Central memory CD8-positive, alpha-beta T cell (primary cell): ENCODE results near the gene RPE65.
"Not testable (repeated sequence)": the region's sequence is repeated elsewhere in the genome, so short reads cannot be mapped to it uniquely, and the experiment has no call there.

Experiments used
- ATAC-seq: fragments of 150-1000 bp; cut with Tn5 transposase; replicated peaks from 2 replicates; pipeline ENCODE4 v1.10.0; 2022; ENCODE audit warnings: mild to moderate bottlenecking, moderate FRiP score, moderate number of reproducible peaks; ENCODE audit not compliant: poor library complexity, severe bottlenecking; ENCODE audit errors: extremely low read depth
- DNase-seq, 2 donors: peaks; one replicate each; pipeline ENCODE4 v3.0.0; 2021; ENCODE audit warnings: low spot score in 2 of 2
- H3K27ac Mint-ChIP-seq: one replicate; pipeline ENCODE4 v1.8.0; 2022; ENCODE audit warnings: low read depth, mild to moderate bottlenecking, moderate library complexity, mixed read lengths
- H3K27me3 Mint-ChIP-seq: one replicate; pipeline ENCODE4 v1.8.0; 2022; ENCODE audit warnings: mixed read lengths
- H3K36me3 Mint-ChIP-seq: one replicate; pipeline ENCODE4 v1.8.0; 2022; ENCODE audit warnings: mild to moderate bottlenecking, moderate library complexity, mixed read lengths; ENCODE audit not compliant: insufficient read depth
- H3K4me1 Mint-ChIP-seq: one replicate; pipeline ENCODE4 v1.8.0; 2022; ENCODE audit warnings: mixed read lengths
- H3K4me3 Mint-ChIP-seq: one replicate; pipeline ENCODE4 v1.8.0; 2022; ENCODE audit warnings: mild to moderate bottlenecking, moderate library complexity, mixed read lengths
- H3K9me3 Mint-ChIP-seq: one replicate; pipeline ENCODE4 v1.8.0; 2022; ENCODE audit warnings: mixed read lengths

Gene RPE65

GRCh38 chr1:68449901-68450300 is at the start of gene RPE65:
TSS of gene RPE65 (minus strand) at chr1:68449954. CDS start at chr1:68449905, 49 bp downstream.
- H3K4me3 Mint-ChIP-seq = no peak within 1 kb of the TSS
- peaks cover 1% of the 10 kb centered on the region for H3K36me3 Mint-ChIP-seq
- DNase-seq = no peak
- peaks cover 17% of the 10 kb centered on the region for H3K27me3 Mint-ChIP-seq
- peaks cover 5% of the 10 kb centered on the region for H3K9me3 Mint-ChIP-seq
- no peak for ATAC-seq
- H3K4me1 Mint-ChIP-seq = no peaks in the 10 kb centered on the region
- H3K27ac Mint-ChIP-seq = no peak within 1 kb of the TSS

- DNase-seq (no peak), ATAC-seq (no peak)
- Mint-ChIP-seq H3K27ac (peak overlapping the region; percentile 14), H3K4me3 (peak overlapping the region; percentile 82), H3K9me3 (no peaks in the 10 kb centered on the region), H3K36me3 (peaks cover 4% of the 10 kb centered on the region), H3K4me1 (peaks cover 52% of the 10 kb centered on the region), H3K27me3 (no peaks in the 10 kb centered on the region)
These were observed 47.6 kb upstream of the RPE65 start for GRCh38 chr1:68497358-68497698.

- Mint-ChIP-seq H3K36me3 (peaks cover 4% of the 10 kb centered on the region), H3K4me3 (peak within 1 kb of the TSS; percentile 82), H3K27ac (peak within 1 kb of the TSS; percentile 14), H3K9me3 (no peaks in the 10 kb centered on the region), H3K4me1 (peaks cover 51% of the 10 kb centered on the region), H3K27me3 (no peaks in the 10 kb centered on the region)
- peak; percentile 83 for ATAC-seq
- DNase-seq = peak; percentile 50 to 52
These were observed 47.1 kb upstream of the RPE65 start, which contains the start of gene DEPDC1 for GRCh38 chr1:68496680-68497357. TSS of gene DEPDC1 (minus strand) at chr1:68497082. CDS start at chr1:68496999, 83 bp downstream.

GRCh38 chr1:68495968-68496679 is 46.4 kb upstream of the RPE65 start:
- no peaks in the 10 kb centered on the region for H3K9me3 Mint-ChIP-seq
- H3K36me3 Mint-ChIP-seq = peaks cover 4% of the 10 kb centered on the region
- peaks cover 44% of the 10 kb centered on the region for H3K4me1 Mint-ChIP-seq
- DNase-seq (no peak), ATAC-seq (peak; percentile 16)
- no peaks in the 10 kb centered on the region for H3K27me3 Mint-ChIP-seq
- peak overlapping the region; percentile 82 for H3K4me3 Mint-ChIP-seq
- H3K27ac Mint-ChIP-seq = no peak overlapping the region

- Mint-ChIP-seq H3K4me1 (peaks cover 44% of the 10 kb centered on the region), H3K27me3 (no peaks in the 10 kb centered on the region), H3K4me3 (peak overlapping the region; percentile 82), H3K27ac (no peak overlapping the region), H3K36me3 (peaks cover 4% of the 10 kb centered on the region), H3K9me3 (no peaks in the 10 kb centered on the region)
- no peak for ATAC-seq
- no peak for DNase-seq
These were observed 45.8 kb upstream of the RPE65 start for GRCh38 chr1:68495532-68495931.

- no peak overlapping the region for H3K27ac Mint-ChIP-seq
- no peaks in the 10 kb centered on the region for H3K9me3 Mint-ChIP-seq
- no peak for ATAC-seq
- peaks cover 4% of the 10 kb centered on the region for H3K36me3 Mint-ChIP-seq
- no peaks in the 10 kb centered on the region for H3K27me3 Mint-ChIP-seq
- no peak overlapping the region for H3K4me3 Mint-ChIP-seq
- no peak for DNase-seq
- H3K4me1 Mint-ChIP-seq = peaks cover 27% of the 10 kb centered on the region
These were observed 43.4 kb upstream of the RPE65 start for GRCh38 chr1:68493193-68493592.

GRCh38 chr1:68492255-68492654 is 42.5 kb upstream of the RPE65 start:
- not testable (repeated sequence) for H3K27me3 Mint-ChIP-seq, ATAC-seq, H3K36me3 Mint-ChIP-seq, H3K9me3 Mint-ChIP-seq, DNase-seq, H3K4me3 Mint-ChIP-seq
- Mint-ChIP-seq H3K4me1 (peaks cover 19% of the 10 kb centered on the region), H3K27ac (peak overlapping the region; percentile 17)

- no peaks in the 10 kb centered on the region for H3K9me3 Mint-ChIP-seq
- H3K27ac Mint-ChIP-seq = no peak overlapping the region
- ATAC-seq = no peak
- H3K4me3 Mint-ChIP-seq = no peak overlapping the region
- no peaks in the 10 kb centered on the region for H3K27me3 Mint-ChIP-seq
- H3K4me1 Mint-ChIP-seq = peaks cover 5% of the 10 kb centered on the region
- no peaks in the 10 kb centered on the region for H3K36me3 Mint-ChIP-seq
- no peak for DNase-seq
These were observed 40.4 kb upstream of the RPE65 start for GRCh38 chr1:68490046-68490651.

- Mint-ChIP-seq H3K27me3 (no peaks in the 10 kb centered on the region), H3K9me3 (no peaks in the 10 kb centered on the region), H3K4me1 (peaks cover 7% of the 10 kb centered on the region), H3K27ac (no peak overlapping the region), H3K4me3 (no peak overlapping the region), H3K36me3 (no peaks in the 10 kb centered on the region)
- no peak for DNase-seq
- ATAC-seq = no peak
These were observed 35.8 kb upstream of the RPE65 start for GRCh38 chr1:68485431-68486022.

GRCh38 chr1:68484618-68485017 is 34.9 kb upstream of the RPE65 start:
- H3K4me1 Mint-ChIP-seq = peaks cover 7% of the 10 kb centered on the region
- DNase-seq (no peak), ATAC-seq (no peak)
- H3K27me3 Mint-ChIP-seq = no peaks in the 10 kb centered on the region
- H3K4me3 Mint-ChIP-seq = no peak overlapping the region
- no peak overlapping the region for H3K27ac Mint-ChIP-seq
- H3K36me3 Mint-ChIP-seq = no peaks in the 10 kb centered on the region
- H3K9me3 Mint-ChIP-seq = no peaks in the 10 kb centered on the region

GRCh38 chr1:68481041-68481440 is 31.3 kb upstream of the RPE65 start:
- H3K27me3 Mint-ChIP-seq = no peaks in the 10 kb centered on the region
- H3K27ac Mint-ChIP-seq = no peak overlapping the region
- no peaks in the 10 kb centered on the region for H3K9me3 Mint-ChIP-seq
- peaks cover 7% of the 10 kb centered on the region for H3K4me1 Mint-ChIP-seq
- no peaks in the 10 kb centered on the region for H3K36me3 Mint-ChIP-seq
- ATAC-seq (no peak), DNase-seq (no peak)
- H3K4me3 Mint-ChIP-seq = no peak overlapping the region

- Mint-ChIP-seq H3K9me3 (no peaks in the 10 kb centered on the region), H3K27me3 (no peaks in the 10 kb centered on the region), H3K4me3 (no peak overlapping the region), H3K36me3 (no peaks in the 10 kb centered on the region), H3K27ac (no peak overlapping the region), H3K4me1 (peaks cover 7% of the 10 kb centered on the region)
- DNase-seq (no peak), ATAC-seq (no peak)
These were observed 29.7 kb upstream of the RPE65 start for GRCh38 chr1:68479501-68479900.
